ENCODE measurements around the gene KLF11.
"Not testable (repeated sequence)": the region's sequence is repeated elsewhere in the genome, so short reads cannot be mapped to it uniquely, and the experiment has no call there.

The KLF11 gene

DNA sequence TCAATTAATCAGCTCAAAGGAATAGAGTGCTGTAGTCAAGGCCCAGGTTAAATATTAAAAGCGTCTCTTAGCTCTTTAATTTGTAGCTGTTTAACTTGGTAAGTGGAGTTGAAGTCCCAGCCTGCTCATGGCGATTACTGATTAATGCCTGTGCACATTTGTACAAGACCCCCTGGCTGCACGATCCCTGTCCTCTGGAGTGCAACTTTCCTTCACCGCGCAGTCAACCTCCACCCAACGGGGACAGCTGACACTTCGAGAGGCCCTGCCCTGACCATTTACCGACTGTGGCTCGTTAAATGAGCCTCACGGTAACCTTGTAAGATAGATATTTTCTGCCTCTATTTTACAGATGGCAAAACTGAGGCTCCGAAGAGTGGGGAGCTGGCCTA, 42.3 kb downstream of the KLF11 start:
- DNase-seq (ENCODE audit: insufficient read length), result no peak
- no peak for TF ChIP-seq POLR2AphosphoS5 (IDR thresholded peaks at IDR 0.05; ENCODE audit: low read depth, low read length)
- no peak for TF ChIP-seq POLR2A (IDR thresholded peaks at IDR 0.05; ENCODE audit: low read depth, low read length)
- TF ChIP-seq TAF1 (IDR thresholded peaks at IDR 0.05; ENCODE audit: borderline replicate concordance, low read depth, low read length), result no peak
- FAIRE-seq, result no peak

- no peak for DNase-seq (ENCODE audit: insufficient read length)
- TF ChIP-seq TAF1 (IDR thresholded peaks at IDR 0.05; ENCODE audit: borderline replicate concordance, low read depth, low read length), result no peak
- no peak for FAIRE-seq
These were observed 43.6 kb downstream of the KLF11 start for GRCh38 chr2:10086950-10087349.

DNA sequence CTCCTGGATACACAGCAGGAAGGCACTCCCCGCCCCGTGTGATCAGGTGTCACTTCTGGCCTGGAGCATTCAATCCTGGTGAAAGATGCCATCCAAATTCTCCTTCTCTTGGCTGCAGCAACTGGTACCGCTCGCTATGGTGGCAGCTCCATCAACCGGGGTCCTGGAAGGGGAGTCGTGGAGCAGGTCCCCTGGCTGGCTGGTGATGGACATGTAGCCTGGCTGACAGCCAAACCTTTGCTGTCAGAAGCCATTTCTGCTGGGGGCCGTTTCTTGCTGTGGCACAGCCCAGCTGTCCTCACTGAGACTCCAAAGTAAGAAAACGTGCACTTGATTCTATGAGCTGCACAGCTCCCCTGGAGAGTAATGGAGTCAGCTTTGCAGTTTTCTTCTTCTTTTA, 44.0 kb downstream of the KLF11 start:
- DNase-seq (ENCODE audit: insufficient read length) (no peak), FAIRE-seq (no peak)
- no peak for TF ChIP-seq POLR2AphosphoS5 (IDR thresholded peaks at IDR 0.05; ENCODE audit: low read depth, low read length)
- no peak for TF ChIP-seq POLR2A (IDR thresholded peaks at IDR 0.05; ENCODE audit: low read depth, low read length)
- no peak for TF ChIP-seq TAF1 (IDR thresholded peaks at IDR 0.05; ENCODE audit: borderline replicate concordance, low read depth, low read length)

- no peak for DNase-seq (ENCODE audit: insufficient read length)
- no peak for FAIRE-seq
These were observed 46.3 kb downstream of the KLF11 start for GRCh38 chr2:10089565-10090190.

DNA sequence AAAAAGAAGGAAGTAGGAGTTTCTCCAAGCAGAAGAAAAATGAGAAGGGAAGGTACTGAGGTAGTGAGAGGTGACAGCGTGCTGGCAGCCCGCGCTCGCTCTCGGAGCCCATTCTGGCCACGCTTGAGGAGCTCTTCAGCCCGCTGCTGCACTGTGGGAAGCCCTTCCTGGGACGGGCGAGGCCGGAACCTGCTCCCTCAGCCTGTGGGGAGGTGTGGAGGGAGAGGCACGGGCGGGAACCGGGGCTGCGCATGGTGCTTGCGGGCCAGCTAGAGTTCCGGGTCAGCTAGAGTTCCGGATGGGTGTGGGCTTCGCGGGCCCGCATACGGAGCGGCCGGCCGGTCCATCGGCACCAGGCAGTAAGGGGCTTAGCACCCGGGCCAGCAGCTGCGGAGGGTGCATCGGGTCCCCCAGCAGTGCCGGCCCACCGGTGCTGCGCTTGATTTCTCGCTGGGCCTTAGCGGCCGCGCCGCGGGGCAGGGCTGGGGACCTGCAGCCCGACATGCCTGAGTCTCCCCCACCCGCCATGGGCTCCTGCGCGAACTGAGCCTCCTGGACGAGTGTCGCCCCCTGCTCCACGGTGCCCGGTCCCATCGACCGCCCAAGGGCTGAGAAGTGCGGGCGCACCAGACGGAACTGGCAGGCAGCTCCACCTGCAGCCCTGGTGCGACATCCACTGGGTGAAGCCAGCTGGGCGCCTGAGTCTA, 48.0 kb downstream of the KLF11 start:
- DNase-seq (ENCODE audit: insufficient read length) (no peak), FAIRE-seq (no peak)
- TF ChIP-seq TAF1 (IDR thresholded peaks at IDR 0.05; ENCODE audit: borderline replicate concordance, low read depth, low read length) (no peak), POLR2AphosphoS5 (IDR thresholded peaks at IDR 0.05; ENCODE audit: low read depth, low read length) (no peak), POLR2A (IDR thresholded peaks at IDR 0.05; ENCODE audit: low read depth, low read length) (no peak)

More at GRCh38 chr2:10089565-10090190, 46.3 kb downstream of the KLF11 start:
- no peak for TF ChIP-seq TAF1 (IDR thresholded peaks at IDR 0.05; ENCODE audit: borderline replicate concordance, low read depth, low read length)
- no peak for TF ChIP-seq POLR2A (IDR thresholded peaks at IDR 0.05; ENCODE audit: low read depth, low read length)
- TF ChIP-seq POLR2AphosphoS5 (IDR thresholded peaks at IDR 0.05; ENCODE audit: low read depth, low read length), result no peak

- FAIRE-seq; DNase-seq (ENCODE audit: insufficient read length): not testable (repeated sequence)
These were observed 48.5 kb downstream of the KLF11 start for GRCh38 chr2:10091889-10092244.

DNA sequence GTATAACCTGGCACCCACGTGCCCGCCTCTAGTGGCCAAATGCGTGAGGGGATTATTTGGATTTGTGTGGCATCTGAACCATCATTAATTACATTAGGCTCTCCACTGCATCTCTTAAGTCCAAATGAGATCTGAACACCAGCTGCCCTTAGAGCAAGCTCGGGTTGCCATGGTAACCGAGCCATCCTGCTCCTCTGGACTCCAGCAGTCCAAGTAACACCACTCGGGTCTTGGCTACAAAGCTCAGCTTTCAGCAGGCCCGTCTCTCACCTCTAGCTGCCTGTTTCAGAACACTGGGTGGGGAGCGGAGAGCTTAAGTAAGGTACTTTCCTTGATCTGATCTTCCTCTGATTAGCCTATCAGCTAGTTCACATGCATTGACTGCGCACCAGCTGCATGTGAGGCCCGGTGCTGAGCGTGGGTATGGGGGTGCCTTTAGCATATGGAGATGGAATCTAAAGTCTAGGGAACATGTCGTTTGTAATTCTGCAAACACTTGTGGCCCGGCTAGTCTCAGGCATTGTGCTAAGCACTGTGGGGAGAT, 51.0 kb downstream of the KLF11 start:
- no peak for DNase-seq (ENCODE audit: insufficient read length)
- no peak for FAIRE-seq
- TF ChIP-seq POLR2AphosphoS5 (IDR thresholded peaks at IDR 0.05; ENCODE audit: low read depth, low read length) (no peak), POLR2A (IDR thresholded peaks at IDR 0.05; ENCODE audit: low read depth, low read length) (no peak), TAF1 (IDR thresholded peaks at IDR 0.05; ENCODE audit: borderline replicate concordance, low read depth, low read length) (no peak)

DNA sequence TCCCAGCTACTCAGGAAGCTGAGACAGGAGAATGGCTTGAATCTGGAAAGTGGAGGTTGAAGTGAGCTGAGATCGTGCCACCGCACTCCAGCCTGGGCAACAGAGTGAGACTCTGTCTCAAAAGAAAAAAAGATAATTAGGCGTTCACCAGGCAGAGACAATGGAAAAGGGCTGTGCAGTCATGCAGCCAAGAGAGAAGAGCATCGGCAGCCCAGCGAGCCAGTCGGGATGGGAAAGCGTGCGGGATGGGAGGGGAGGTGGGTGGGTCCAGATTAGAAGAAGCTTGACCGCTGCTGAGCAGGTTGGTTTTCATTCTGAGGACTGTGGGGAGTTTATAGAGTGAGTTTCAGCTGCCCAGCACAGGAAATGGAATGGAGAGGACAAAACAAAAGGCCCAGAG, 51.8 kb downstream of the KLF11 start:
- DNase-seq (ENCODE audit: insufficient read length), result no peak
- no peak for FAIRE-seq
- TF ChIP-seq POLR2AphosphoS5 (IDR thresholded peaks at IDR 0.05; ENCODE audit: low read depth, low read length) (no peak), POLR2A (IDR thresholded peaks at IDR 0.05; ENCODE audit: low read depth, low read length) (no peak), TAF1 (IDR thresholded peaks at IDR 0.05; ENCODE audit: borderline replicate concordance, low read depth, low read length) (no peak)

DNA sequence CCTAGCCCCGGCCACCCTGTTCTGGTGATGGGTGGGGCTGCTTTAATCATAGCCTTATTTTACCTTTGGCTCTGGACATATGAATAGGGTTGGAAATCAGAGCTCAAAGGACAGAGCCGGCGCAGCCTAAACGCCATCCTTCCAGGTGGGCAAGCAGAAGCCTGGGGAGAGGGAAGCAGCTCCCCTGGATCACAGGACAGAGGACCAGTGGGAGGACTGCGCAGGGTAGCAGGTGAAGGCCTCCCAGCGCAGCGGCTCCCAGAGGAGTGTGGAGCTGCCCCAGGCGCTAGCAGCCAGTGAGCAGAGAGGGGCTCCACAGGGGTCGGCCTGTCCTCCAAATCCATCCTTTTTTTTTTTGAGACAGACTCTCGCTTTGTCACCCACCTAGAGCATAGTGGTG, 53.3 kb downstream of the KLF11 start:
- TF ChIP-seq POLR2A (IDR thresholded peaks at IDR 0.05; ENCODE audit: low read depth, low read length), result no peak
- TF ChIP-seq POLR2AphosphoS5 (IDR thresholded peaks at IDR 0.05; ENCODE audit: low read depth, low read length), result no peak
- no peak for TF ChIP-seq TAF1 (IDR thresholded peaks at IDR 0.05; ENCODE audit: borderline replicate concordance, low read depth, low read length)
- no peak for DNase-seq (ENCODE audit: insufficient read length)
- no peak for FAIRE-seq

DNA sequence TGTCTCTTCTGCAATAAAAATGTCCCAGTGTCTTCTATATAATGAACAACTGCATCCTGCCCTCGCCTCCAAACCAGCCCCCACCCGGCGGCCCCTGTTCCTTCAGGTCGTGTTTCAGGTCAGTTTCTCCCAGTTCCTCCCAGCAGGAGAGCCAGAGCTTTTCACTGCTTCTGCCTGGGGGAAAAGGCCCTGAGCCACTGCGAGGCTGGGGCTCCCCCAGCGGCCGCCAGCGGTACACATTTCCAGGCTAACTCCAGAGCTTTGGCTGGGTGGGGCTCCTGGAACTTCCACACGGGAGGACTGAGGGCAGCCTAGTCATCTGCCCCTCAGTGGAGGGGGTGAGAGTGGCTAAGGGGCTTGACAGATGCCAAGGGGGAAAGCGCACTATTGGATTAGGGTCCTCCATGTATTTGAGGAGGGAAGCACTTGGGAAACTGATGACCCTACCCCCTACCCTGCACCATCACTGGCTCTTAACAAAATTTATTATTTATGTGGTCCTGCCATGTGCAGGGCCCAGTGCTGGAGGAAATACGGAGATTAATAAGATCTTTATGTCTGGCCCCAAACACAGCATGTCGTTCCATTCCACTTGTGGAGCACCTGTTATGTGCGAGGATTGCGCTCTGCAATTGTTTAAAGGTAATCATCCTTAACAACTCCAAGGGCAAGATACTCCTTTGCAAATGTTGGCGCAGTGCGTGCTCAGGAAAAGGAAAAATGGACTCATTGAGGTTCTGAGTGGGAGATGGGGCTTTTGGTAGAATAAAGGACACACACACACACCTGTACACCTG, 54.2 kb downstream of the KLF11 start:
- FAIRE-seq (peak; percentile 27), DNase-seq (ENCODE audit: insufficient read length) (no peak)
- TF ChIP-seq POLR2AphosphoS5 (IDR thresholded peaks at IDR 0.05; ENCODE audit: low read depth, low read length), result no peak
- no peak for TF ChIP-seq POLR2A (IDR thresholded peaks at IDR 0.05; ENCODE audit: low read depth, low read length)
- no peak for TF ChIP-seq TAF1 (IDR thresholded peaks at IDR 0.05; ENCODE audit: borderline replicate concordance, low read depth, low read length)

GRCh38 chr2:10101491-10101890, 58.1 kb downstream of the KLF11 start:
- FAIRE-seq (peak; percentile 44), DNase-seq (ENCODE audit: insufficient read length) (no peak)
- no peak for TF ChIP-seq POLR2AphosphoS5 (IDR thresholded peaks at IDR 0.05; ENCODE audit: low read depth, low read length)
- TF ChIP-seq TAF1 (IDR thresholded peaks at IDR 0.05; ENCODE audit: borderline replicate concordance, low read depth, low read length), result no peak
- TF ChIP-seq POLR2A (IDR thresholded peaks at IDR 0.05; ENCODE audit: low read depth, low read length), result no peak

GRCh38 chr2:10103179-10103578, 59.8 kb downstream of the KLF11 start:
- FAIRE-seq (no peak), DNase-seq (ENCODE audit: insufficient read length) (no peak)
- TF ChIP-seq POLR2AphosphoS5 (IDR thresholded peaks at IDR 0.05; ENCODE audit: low read depth, low read length) (no peak), TAF1 (IDR thresholded peaks at IDR 0.05; ENCODE audit: borderline replicate concordance, low read depth, low read length) (no peak), POLR2A (IDR thresholded peaks at IDR 0.05; ENCODE audit: low read depth, low read length) (no peak)
